ENCODE data around the gene TIMM10.

GRCh38 chr11:57498540-57498939, 32.0 kb downstream of the TIMM10 start:
- TF ChIP-seq CTCF (IDR thresholded peaks at IDR 0.05; ENCODE audit: low read length) (no peak), EZH2 (IDR thresholded peaks at IDR 0.05; ENCODE audit: borderline replicate concordance, low read length) (no peak)
